ENCODE results near the gene ANKRD37. TPM values are rescaled to one million over a fixed set of nuclear protein-coding genes. Genes with fewer than 3 reads are reported as not detected.
"Not testable (repeated sequence)": the region's sequence is repeated elsewhere in the genome, so short reads cannot be mapped to it uniquely, and the experiment has no call there.

The ANKRD37 gene
- 6.0 and 7.0 TPM in 2 replicates for total RNA-seq (2014; rRNA removed; shearing (Covaris generic))
- polyA plus RNA-seq (2014; cell fraction: nucleus; rRNA removed) = 1.7 and 12.7 TPM in 2 replicates

- no peak for DNase-seq (ENCODE audit: extremely low read depth, low read depth)
These were observed at the start of gene ANKRD37 for GRCh38 chr4:185396724-185397385. TSS of gene ANKRD37 (plus strand) at chr4:185396841. CDS start at chr4:185396924, 83 bp downstream.

- DNase-seq (ENCODE audit: extremely low read depth, low read depth) = no peak
These were observed 49.6 kb upstream of the ANKRD37 start for GRCh38 chr4:185346975-185347601.

- no peak for DNase-seq (ENCODE audit: extremely low read depth, low read depth)
These were observed 45.0 kb upstream of the ANKRD37 start for GRCh38 chr4:185351691-185352090.

- DNase-seq (ENCODE audit: extremely low read depth, low read depth) = no peak
These were observed 44.4 kb upstream of the ANKRD37 start for GRCh38 chr4:185352202-185352601.

GRCh38 chr4:185352741-185353140 lies 43.9 kb upstream of the ANKRD37 start:
- no peak for DNase-seq (ENCODE audit: extremely low read depth, low read depth)

- no peak for DNase-seq (ENCODE audit: extremely low read depth, low read depth)
These were observed 39.4 kb upstream of the ANKRD37 start for GRCh38 chr4:185357211-185357610.

GRCh38 chr4:185357733-185358440 lies 38.8 kb upstream of the ANKRD37 start:
- no peak for DNase-seq (ENCODE audit: extremely low read depth, low read depth)

GRCh38 chr4:185358514-185358913 lies 38.1 kb upstream of the ANKRD37 start:
- no peak for DNase-seq (ENCODE audit: extremely low read depth, low read depth)

GRCh38 chr4:185358959-185359358 lies 37.7 kb upstream of the ANKRD37 start:
- DNase-seq (ENCODE audit: extremely low read depth, low read depth) = no peak

- DNase-seq (ENCODE audit: extremely low read depth, low read depth) = no peak
These were observed 36.7 kb upstream of the ANKRD37 start for GRCh38 chr4:185359767-185360446.

GRCh38 chr4:185361872-185362271 lies 34.8 kb upstream of the ANKRD37 start:
- no peak for DNase-seq (ENCODE audit: extremely low read depth, low read depth)

- not testable (repeated sequence) for DNase-seq (ENCODE audit: extremely low read depth, low read depth)
These were observed 34.1 kb upstream of the ANKRD37 start for GRCh38 chr4:185362570-185362969.

GRCh38 chr4:185363251-185363650 lies 33.4 kb upstream of the ANKRD37 start:
- no peak for DNase-seq (ENCODE audit: extremely low read depth, low read depth)

GRCh38 chr4:185364886-185365285 lies 31.8 kb upstream of the ANKRD37 start:
- DNase-seq (ENCODE audit: extremely low read depth, low read depth) = no peak

GRCh38 chr4:185369731-185370130 lies 26.9 kb upstream of the ANKRD37 start:
- DNase-seq (ENCODE audit: extremely low read depth, low read depth) = no peak

- no peak for DNase-seq (ENCODE audit: extremely low read depth, low read depth)
These were observed 26.2 kb upstream of the ANKRD37 start for GRCh38 chr4:185370268-185370949.

GRCh38 chr4:185371702-185372101 lies 24.9 kb upstream of the ANKRD37 start:
- DNase-seq (ENCODE audit: extremely low read depth, low read depth) = no peak

- no peak for DNase-seq (ENCODE audit: extremely low read depth, low read depth)
These were observed 22.6 kb upstream of the ANKRD37 start for GRCh38 chr4:185374027-185374426.

- DNase-seq (ENCODE audit: extremely low read depth, low read depth) = no peak
These were observed 22.1 kb upstream of the ANKRD37 start for GRCh38 chr4:185374573-185374972.

GRCh38 chr4:185378264-185378663 lies 18.4 kb upstream of the ANKRD37 start:
- no peak for DNase-seq (ENCODE audit: extremely low read depth, low read depth)

All from NCI-H460 (cell line).